ENCODE measurements around the gene MYL2. TPM values are rescaled to one million over a fixed set of nuclear protein-coding genes. Genes with fewer than 3 reads are reported as not detected.
A peak's percentile ranks its signal among the peaks of the same experiment; 100 is the strongest.

The MYL2 gene
- total RNA-seq, 1 donor, result not detected

DNA sequence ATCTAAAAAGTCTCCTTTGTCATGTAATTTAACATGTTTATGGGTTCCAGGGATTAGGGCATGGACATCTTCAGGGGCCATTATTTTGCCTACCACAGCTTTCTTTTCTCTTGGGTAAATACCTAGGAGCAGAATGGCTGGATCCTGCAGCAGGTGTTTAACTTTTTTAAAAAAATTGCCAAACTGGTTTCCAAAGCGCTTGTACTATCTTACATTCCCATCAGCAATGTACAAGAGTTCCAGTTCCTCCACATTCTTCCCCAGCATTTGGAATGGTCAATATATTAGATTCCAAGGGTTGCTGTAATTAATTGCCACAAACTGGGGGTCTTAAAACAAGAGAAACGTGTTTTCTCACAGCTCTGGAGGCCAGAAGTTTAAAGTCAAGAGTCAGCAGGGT, 27.7 kb upstream of the MYL2 start:
- DNase-seq (ENCODE audit: low read depth), result no peak
- no peak overlapping the region for H3K4me3 ChIP-seq (ENCODE audit: low read depth, low read length)
- TF ChIP-seq, protein P1, sequence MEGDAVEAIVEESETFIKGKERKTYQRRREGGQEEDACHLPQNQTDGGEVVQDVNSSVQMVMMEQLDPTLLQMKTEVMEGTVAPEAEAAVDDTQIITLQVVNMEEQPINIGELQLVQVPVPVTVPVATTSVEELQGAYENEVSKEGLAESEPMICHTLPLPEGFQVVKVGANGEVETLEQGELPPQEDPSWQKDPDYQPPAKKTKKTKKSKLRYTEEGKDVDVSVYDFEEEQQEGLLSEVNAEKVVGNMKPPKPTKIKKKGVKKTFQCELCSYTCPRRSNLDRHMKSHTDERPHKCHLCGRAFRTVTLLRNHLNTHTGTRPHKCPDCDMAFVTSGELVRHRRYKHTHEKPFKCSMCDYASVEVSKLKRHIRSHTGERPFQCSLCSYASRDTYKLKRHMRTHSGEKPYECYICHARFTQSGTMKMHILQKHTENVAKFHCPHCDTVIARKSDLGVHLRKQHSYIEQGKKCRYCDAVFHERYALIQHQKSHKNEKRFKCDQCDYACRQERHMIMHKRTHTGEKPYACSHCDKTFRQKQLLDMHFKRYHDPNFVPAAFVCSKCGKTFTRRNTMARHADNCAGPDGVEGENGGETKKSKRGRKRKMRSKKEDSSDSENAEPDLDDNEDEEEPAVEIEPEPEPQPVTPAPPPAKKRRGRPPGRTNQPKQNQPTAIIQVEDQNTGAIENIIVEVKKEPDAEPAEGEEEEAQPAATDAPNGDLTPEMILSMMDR (IDR thresholded peaks at IDR 0.05; ENCODE audit: insufficient read depth, low read depth, low read length), result no peak

- DNase-seq (ENCODE audit: low read depth), result no peak
- no peak overlapping the region for H3K4me3 ChIP-seq (ENCODE audit: low read depth, low read length)
- TF ChIP-seq, protein P1 (IDR thresholded peaks at IDR 0.05; ENCODE audit: insufficient read depth, low read depth, low read length), result no peak
Observed at GRCh38 chr12:110943373-110943772, 23.0 kb upstream of the MYL2 start.

DNA sequence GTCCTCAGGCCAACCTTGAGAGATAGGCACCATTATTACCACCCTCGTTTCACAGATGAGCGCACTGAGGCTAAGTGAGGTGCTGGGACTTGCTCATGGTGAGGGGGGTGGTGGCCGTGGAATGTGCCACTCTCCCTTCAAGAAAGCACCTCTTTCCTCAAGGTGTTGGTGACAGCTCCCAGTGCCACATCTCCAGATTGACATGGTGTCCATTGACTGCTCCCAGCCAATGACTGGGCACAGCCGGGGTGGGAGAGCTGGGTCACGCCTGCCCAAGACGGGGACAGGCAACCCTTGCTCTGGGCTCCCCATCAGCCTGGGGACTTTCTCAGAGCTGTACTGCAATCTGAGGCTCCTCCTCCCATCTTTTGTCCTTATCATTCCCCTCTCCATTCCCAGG, 21.0 kb upstream of the MYL2 start:
- DNase-seq (ENCODE audit: low read depth), result no peak
- no peak overlapping the region for H3K4me3 ChIP-seq (ENCODE audit: low read depth, low read length)
- TF ChIP-seq, protein P1 (IDR thresholded peaks at IDR 0.05; ENCODE audit: insufficient read depth, low read depth, low read length), result no peak

- no peak overlapping the region for H3K4me3 ChIP-seq (ENCODE audit: low read depth, low read length)
- TF ChIP-seq, protein P1 (IDR thresholded peaks at IDR 0.05; ENCODE audit: insufficient read depth, low read depth, low read length), result no peak
- no peak for DNase-seq (ENCODE audit: low read depth)
Observed at GRCh38 chr12:110940933-110941332, 20.6 kb upstream of the MYL2 start.

- TF ChIP-seq, protein P1 (IDR thresholded peaks at IDR 0.05; ENCODE audit: insufficient read depth, low read depth, low read length), result no peak
- no peak overlapping the region for H3K4me3 ChIP-seq (ENCODE audit: low read depth, low read length)
- DNase-seq (ENCODE audit: low read depth), result no peak
Observed at GRCh38 chr12:110940296-110940695, 19.9 kb upstream of the MYL2 start.

DNA sequence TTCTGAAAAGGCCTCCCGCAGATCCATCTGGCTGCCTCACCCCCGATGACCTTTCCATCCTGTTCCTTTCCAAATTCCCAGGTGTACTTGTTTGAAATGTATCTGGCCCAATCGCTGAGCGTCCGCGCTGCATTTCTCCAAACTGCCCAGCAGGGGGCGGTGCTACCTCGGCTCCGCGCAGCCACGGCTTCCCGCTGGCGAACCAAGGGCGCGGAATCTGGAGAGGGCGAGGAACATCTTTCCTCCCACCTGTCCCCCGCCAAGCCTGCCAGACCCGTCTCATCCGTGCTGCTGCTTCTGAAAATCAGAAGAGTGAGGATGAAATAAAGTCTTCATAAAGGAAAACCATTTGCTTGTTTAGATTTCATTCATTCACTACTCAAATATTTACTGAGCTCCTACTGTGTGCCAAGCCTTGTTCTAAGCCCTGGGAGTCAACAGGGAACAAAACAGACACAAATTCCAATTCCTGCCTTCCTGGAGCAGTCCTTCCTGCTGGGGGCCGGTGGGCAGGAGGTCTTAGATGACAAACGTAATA, 16.8 kb upstream of the MYL2 start:
- DNase-seq (ENCODE audit: low read depth), result peak; percentile 30
- no peak overlapping the region for H3K4me3 ChIP-seq (ENCODE audit: low read depth, low read length)
- TF ChIP-seq, protein P1 (IDR thresholded peaks at IDR 0.05; ENCODE audit: insufficient read depth, low read depth, low read length), result peak; percentile 86
